GM10847 (cell line): Measurements from ENCODE around the gene SULT1C4.

Experiments used
- POLR2A ChIP-seq: IDR thresholded peaks from 2 replicates; pipeline ENCODE4 v1.6.1; 2011; ENCODE audit not compliant: insufficient read length; ENCODE audit errors: extremely low read depth

Gene SULT1C4

DNA sequence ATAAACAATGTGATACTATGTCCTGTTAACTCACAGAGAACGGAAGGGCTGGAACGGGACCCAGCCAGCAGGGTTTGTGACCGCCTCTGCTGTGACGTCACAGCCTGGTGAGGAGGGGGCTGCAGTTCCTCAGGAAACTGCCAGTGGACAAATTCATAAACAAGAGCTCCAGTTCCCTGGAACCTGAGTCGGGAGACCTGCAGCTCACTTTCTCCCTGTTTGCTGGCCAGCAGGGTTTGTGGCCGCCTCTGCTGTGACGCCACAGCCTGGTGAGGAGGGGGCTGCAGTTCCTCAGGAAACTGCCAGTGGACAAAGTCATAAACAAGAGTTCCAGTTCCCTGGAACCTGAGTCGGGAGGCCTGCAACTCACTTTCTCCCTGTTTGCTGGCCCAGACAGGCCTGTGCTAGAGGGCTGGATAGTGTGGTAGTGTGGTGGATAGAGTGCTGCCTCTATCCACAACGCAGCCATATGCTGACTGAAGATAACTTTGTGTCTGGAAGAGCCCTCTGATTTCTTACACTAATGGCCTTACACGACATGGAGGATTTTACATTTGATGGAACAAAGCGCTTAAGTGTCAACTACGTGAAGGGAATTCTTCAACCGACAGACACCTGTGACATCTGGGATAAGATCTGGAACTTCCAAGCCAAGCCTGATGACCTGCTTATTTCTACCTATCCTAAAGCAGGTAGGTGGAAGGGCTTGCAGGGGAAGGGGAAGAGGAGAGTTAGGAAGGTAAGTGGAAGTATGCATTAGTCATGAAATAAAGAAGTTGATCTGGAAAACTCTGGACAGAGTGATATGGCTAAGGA, at the start of gene SULT1C4:
TSS of gene SULT1C4 (plus strand) at position 140 of the 816 bp plus-strand sequence. CDS start at position 524, 384 bp downstream.
- no peak for TF ChIP-seq POLR2A

DNA sequence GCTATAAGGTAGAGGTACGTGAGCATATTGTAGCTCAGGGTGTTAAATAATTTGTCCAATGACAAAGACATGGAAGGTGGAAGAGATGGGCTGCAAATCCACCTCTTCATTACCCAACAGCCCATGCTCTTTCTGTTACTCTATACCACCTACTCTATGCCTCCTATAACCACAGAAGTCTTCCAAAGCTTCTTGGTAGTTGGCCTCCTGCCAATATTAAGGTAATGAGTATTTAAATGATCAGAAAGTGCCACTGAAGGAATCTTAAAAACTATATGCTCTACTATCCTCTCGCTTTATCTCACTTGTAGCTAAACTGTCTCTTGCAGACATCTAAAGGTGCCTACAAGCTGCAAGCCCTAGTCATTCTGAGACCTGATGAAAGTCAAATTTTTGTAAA, 48.0 kb upstream of the SULT1C4 start:
- TF ChIP-seq POLR2A, result no peak

- TF ChIP-seq POLR2A, result no peak
These were observed 46.8 kb upstream of the SULT1C4 start for GRCh38 chr2:108330979-108331378.

- TF ChIP-seq POLR2A, result no peak
These were observed 31.8 kb upstream of the SULT1C4 start for GRCh38 chr2:108345951-108346350.

GRCh38 chr2:108346827-108347226, 30.9 kb upstream of the SULT1C4 start:
- TF ChIP-seq POLR2A, result no peak

DNA sequence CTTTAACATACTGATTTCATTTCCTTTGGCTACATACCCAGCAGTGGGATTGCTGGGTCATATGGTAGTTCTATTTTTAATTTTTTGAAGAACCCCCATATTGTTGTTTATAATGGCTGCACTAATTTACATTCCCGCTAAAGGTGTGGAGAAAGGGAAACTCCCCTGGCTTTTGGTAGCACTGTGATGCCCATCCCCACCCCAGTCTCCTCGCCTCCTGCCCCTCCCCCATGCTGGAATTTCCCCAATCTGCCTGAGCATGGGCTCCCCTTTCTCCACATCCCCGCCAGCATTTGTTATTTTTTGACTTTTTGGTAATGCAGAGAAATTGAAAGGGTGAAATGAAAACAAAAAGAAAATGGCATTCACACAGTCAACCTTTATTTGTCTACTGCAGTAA, 30.0 kb upstream of the SULT1C4 start:
- no peak for TF ChIP-seq POLR2A

DNA sequence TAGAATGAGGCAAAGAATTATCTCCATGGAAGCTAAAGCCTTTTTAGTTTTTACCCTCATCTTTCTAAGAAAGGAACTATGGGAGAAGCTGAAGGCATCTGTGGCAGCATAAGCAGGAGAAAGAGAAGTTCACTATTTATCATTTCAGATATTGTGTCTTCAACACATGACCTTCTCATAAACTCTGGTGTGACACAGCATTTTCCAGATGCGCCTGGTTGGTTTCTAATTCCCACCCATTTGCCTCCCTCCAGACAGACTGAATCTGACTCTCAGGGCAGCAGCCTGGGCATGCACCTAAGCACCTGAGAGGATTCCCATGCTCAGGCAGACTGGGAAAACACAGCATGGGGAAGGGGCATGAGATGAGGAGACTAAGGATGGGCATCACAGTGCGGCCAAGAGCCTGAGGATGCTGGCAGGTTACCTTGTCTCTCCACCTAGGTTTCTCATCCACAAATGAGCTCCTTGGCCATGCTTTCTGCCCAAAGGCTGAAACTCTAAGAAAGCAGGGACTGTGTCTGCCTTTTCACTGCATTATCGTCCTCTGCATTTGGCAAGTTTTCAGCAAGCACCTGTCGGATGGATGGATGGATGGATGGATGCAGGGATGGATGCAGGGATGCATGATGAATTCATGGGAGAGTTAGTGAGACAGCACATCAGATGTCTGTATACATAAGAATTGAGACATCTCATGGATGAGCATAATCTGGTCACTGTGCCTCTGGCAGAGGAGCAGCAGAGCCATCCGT, 28.8 kb upstream of the SULT1C4 start:
- no peak for TF ChIP-seq POLR2A

DNA sequence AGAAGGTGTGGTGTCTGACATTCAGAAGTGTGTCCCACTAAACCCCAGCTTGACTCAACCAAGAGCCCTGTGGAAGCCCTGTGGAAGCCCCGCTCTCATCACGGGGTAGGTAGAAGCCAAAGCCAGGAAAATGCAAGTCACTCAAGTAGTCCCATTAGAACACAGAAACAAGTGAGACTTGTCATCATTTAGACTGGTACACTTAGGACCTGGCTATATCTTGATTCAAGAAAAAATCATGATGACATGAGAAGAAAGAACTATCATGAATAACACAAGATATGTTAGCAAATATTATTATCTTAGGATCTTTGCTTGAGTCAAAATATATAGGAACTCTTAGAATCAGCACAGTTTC, 28.2 kb upstream of the SULT1C4 start:
- no peak for TF ChIP-seq POLR2A

DNA sequence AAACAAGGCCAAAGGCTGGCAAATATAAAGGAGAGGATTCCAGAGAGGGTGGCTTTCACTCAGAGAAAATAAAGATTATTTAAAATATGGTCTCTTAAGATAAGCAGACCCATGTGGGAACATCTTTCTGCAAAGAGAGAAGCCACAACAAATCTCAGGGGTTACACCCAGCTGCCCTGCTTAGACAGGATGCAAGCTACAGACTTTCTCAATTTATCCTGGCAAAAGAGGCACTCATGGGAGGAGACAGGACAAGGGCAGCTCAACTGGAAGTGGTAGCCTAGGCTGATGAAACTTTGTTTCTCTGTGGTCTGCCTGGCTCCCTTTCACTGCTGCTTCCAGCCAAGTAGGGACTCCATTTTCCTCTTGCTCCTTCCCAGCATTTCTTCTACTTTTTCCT, 25.9 kb upstream of the SULT1C4 start:
- TF ChIP-seq POLR2A, result no peak

DNA sequence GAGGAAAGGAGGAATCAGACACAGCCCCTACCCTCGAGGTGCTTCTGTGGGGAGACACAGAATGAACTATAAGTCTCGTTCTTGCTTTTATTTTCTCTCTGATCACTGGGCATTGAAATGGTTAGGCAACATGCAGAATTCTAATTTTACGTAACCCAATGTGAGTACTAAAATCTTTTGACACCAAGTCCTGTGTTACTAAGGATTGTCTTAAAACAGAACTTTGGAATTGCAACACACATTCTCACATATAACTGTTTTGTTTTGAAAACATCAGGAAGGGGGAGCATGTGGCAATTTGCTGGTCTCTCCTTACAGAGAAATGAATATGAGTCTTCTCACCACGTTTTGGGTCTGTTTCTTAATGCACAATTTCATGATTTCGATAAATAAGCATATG, 23.6 kb upstream of the SULT1C4 start:
- no peak for TF ChIP-seq POLR2A

GRCh38 chr2:108355906-108356734, 21.6 kb upstream of the SULT1C4 start:
- TF ChIP-seq POLR2A, result no peak

DNA sequence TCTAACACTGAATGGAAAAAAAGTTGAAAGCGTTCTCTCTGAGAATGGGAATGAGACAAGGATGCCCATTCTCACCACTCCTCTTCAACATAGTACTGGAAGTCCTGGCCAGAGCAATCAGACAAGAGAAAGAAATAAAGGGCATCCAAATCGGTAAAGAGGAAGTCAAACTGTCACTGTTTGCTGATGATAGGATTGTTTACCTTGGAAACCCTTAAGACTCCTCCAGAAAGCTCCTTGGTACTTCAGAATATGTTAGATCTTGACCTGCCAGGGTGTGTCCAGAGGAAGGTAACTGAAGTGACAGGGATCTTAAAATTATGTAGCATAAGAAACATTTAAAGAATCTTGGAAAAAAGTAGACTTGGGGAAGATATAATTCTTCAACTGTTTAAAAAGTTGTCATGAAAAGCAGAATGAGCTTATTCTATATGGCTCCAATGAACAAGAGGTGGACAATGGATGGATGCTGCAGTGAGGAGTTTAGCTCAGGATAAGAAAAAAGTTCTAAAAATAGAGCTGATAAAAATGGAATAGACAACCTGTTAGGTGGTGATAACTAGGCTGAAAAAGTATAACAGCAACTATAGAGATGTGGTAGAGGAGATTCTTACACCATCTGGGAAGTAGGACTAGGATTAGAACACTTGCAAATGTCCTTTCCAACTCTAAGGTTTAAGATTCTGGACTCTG, 16.8 kb upstream of the SULT1C4 start:
- TF ChIP-seq POLR2A, result no peak

GRCh38 chr2:108363024-108363907, 14.5 kb upstream of the SULT1C4 start:
- TF ChIP-seq POLR2A, result no peak

DNA sequence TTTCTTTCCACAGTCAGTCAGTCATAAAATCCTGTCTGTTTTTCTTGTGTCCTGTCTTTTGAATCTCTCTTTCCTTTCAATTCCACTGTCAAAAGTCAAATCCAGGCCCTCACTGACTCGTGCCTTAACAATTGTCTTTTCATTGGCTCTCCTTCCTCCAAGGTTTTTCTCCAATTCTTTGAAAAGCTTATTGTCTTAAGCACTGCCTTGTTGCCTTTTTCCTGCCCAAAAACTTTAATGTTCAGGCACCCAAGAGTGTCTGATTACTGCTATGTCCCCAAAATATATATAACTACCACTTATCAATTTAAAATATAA, 13.9 kb upstream of the SULT1C4 start:
- no peak for TF ChIP-seq POLR2A
